ENCODE measurements around the gene SYNPO.

Gene SYNPO

GRCh38 chr5:150658699-150659265, 18.3 kb downstream of the SYNPO start:
- H3K4me3 ChIP-seq (ENCODE audit: low read depth, low read length), result no peak overlapping the region
- no peak for TF ChIP-seq CTCF (IDR thresholded peaks at IDR 0.05; ENCODE audit: borderline replicate concordance, insufficient read depth, low read depth, low read length)

DNA sequence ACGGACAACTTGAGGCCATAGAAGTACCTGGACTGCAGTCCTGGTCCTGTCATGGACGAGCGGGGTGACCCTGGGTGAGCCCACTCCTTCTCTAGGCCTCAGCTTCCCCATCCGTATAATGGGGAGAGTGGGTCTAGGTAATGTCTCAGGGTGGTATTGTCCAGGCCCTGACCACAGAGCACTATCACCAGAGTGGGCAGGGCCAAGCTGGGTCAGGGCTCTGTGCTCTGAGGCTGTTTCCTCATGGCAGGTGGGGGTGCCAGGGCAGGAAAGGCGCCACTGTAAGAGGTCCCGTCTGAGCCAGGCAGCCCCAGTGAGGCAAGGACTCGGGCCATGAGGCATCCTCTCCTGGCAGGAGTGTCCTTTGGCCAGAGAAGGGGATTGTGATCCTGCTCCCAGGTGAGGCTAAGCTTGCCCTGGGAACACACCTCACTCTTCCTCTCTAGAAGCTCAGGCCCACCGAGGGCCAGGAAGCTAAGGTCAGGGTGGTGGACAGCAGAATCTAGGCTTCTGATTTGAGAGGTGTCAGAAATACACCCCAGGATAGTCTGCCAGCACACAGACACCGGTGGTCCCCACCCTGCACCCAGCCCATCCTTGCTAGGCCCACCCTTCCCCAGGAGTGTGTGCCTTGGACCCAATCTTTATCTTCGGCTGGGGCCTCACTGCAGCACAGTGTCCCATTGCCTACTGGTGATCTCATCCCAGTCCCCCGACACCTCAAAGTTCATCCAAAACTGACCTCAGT, 19.1 kb downstream of the SYNPO start:
- TF ChIP-seq CTCF (IDR thresholded peaks at IDR 0.05; ENCODE audit: borderline replicate concordance, insufficient read depth, low read depth, low read length), result no peak
- H3K4me3 ChIP-seq (ENCODE audit: low read depth, low read length), result no peak overlapping the region

DNA sequence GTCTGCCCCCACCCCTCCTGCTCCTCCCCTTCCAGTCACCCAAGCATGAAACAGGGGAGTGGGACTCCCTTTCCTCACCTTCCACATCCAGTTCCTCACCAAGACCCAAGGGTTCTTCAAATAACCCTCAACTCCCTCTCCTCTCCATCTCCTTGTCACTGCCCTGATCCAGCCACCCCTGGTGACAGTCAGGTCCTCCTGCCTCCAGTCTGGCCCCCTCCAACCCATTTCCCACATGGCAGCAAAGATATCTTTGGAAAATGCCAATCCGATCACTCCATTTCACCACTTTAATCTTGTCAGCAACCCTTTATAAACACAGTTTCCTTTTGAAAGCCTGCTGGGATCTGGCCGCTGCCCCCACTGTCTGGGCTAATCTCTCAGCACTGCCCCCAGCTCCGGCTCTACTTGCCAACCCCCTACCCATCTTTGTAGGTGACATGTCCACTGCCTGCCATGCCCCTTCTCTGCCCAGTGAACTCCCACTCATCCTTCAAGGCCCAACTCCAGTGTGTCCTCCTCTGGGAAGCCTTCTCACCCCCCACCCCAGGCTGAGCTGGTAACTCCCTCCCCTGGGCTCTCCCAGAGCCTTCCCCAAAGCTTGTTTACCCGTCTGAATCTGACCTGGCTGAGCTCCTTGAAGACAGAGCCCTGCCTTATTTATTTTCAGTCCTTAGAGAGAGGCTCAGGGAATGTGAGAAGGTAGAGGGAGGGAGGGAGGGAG, 19.8 kb downstream of the SYNPO start:
- no peak overlapping the region for H3K4me3 ChIP-seq (ENCODE audit: low read depth, low read length)
- TF ChIP-seq CTCF (IDR thresholded peaks at IDR 0.05; ENCODE audit: borderline replicate concordance, insufficient read depth, low read depth, low read length), result no peak

GRCh38 chr5:150661086-150661485, 20.6 kb downstream of the SYNPO start, which contains the start of gene MYOZ3:
Gene MYOZ3 (plus strand): TSS chr5:150661251. CDS start chr5:150662942, 1,691 bp downstream.
- no peak within 1 kb of the TSS for H3K4me3 ChIP-seq (ENCODE audit: low read depth, low read length)
- TF ChIP-seq CTCF (IDR thresholded peaks at IDR 0.05; ENCODE audit: borderline replicate concordance, insufficient read depth, low read depth, low read length), result no peak

DNA sequence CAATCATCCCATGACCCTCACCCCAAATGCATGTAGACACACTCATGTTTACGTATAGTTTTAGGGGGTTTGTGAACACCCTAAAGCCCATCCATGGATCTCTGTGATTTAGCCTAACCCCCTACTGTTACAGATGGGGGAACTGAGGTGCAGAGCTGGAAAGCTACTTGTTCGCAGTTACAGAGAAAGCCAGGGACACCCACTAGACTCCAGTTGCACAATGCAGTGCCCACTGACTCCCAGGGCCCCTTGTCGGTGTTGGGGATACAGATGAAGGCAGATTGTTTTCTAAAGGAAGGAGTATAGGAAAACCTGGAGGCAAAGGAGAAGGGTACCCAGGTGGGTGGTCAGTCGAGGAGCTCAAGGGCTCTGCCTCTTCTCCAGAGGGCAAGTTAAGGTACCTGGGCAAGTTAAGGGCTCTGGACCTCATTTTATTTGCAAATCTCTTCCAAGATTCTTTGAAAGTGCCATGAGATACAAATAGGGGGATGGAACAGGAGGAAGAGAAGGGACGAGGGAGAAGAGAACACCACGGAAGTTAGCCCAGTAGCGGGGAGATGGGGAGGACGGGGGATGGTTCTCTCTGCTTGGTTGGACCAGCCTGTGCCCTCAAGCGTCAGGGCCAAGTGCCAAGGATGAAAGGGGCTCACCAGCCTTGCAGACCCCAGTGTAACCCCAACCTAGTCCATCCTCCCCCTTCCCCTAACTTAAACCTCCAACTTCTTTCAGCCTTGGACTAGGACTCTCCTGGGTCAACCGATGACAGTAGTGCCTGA, 21.5 kb downstream of the SYNPO start:
- TF ChIP-seq CTCF (IDR thresholded peaks at IDR 0.05; ENCODE audit: borderline replicate concordance, insufficient read depth, low read depth, low read length), result no peak
- no peak overlapping the region for H3K4me3 ChIP-seq (ENCODE audit: low read depth, low read length)

- no peak overlapping the region for H3K4me3 ChIP-seq (ENCODE audit: low read depth, low read length)
- no peak for TF ChIP-seq CTCF (IDR thresholded peaks at IDR 0.05; ENCODE audit: borderline replicate concordance, insufficient read depth, low read depth, low read length)
Observed at GRCh38 chr5:150662731-150663516, 22.5 kb downstream of the SYNPO start.

Data from GM12875 (cell line).